Neuronal stem cell (in vitro differentiated cells): ENCODE measurements around the gene RRM2.

Experiments used
- DNase-seq: peaks from one replicate; pipeline ENCODE4 v3.0.0-alpha.2; 2013; ENCODE audit warnings: low spot score
- H2AFZ ChIP-seq: one replicate; pipeline ENCODE4 v1.6.1; 2013; ENCODE audit warnings: mild to moderate bottlenecking, low read length, inconsistent platforms
- H2AK5ac ChIP-seq: 2 replicates; pipeline ENCODE4 v1.6.1; 2013; ENCODE audit warnings: low read depth, mild to moderate bottlenecking, inconsistent platforms, low read length, moderate library complexity, mixed read lengths
- H2BK120ac ChIP-seq: 2 replicates; pipeline ENCODE4 v1.6.1; 2013; ENCODE audit warnings: low read depth, mild to moderate bottlenecking, inconsistent platforms, low read length, moderate library complexity, mixed read lengths
- H2BK12ac ChIP-seq: one replicate; pipeline ENCODE4 v1.6.1; 2013; ENCODE audit warnings: low read length, inconsistent platforms
- H2BK15ac ChIP-seq: 2 replicates; pipeline ENCODE4 v1.6.1; 2013; ENCODE audit warnings: mild to moderate bottlenecking, low read length, inconsistent platforms, mixed read lengths
- H2BK5ac ChIP-seq: one replicate; pipeline ENCODE4 v1.6.1; 2013; ENCODE audit warnings: inconsistent platforms, mild to moderate bottlenecking, low read length, moderate library complexity
- H3K14ac ChIP-seq: one replicate; pipeline ENCODE4 v1.6.1; 2013; ENCODE audit warnings: low read length, inconsistent platforms
- H3K18ac ChIP-seq: 2 replicates; pipeline ENCODE4 v1.6.1; 2013; ENCODE audit warnings: low read length, inconsistent platforms
- H3K23ac ChIP-seq: 2 replicates; pipeline ENCODE4 v1.6.1; 2013; ENCODE audit warnings: low read depth, mild to moderate bottlenecking, mixed read lengths, low read length, inconsistent platforms; ENCODE audit not compliant: poor library complexity
- H3K27ac ChIP-seq: replicated peaks from 3 replicates; pipeline ENCODE4 v1.5.1; 2013; ENCODE audit warnings: low read length, inconsistent platforms
- H3K27me3 ChIP-seq, 3 experiments: 2 replicates each; pipeline ENCODE4 v1.6.1; 2013; ENCODE audit warnings: low read length in 3 of 3, mild to moderate bottlenecking in 2 of 3, inconsistent platforms in 1 of 3, low read depth in 1 of 3, mixed read lengths in 1 of 3, moderate library complexity in 1 of 3; ENCODE audit not compliant: control insufficient read depth in 3 of 3, insufficient read depth in 3 of 3
- H3K36me3 ChIP-seq, 2 donors: replicated peaks in 1 of 2; 2 replicates each; pipeline ENCODE4 v1.6.1; 2013; ENCODE audit warnings: low read length in 2 of 2; ENCODE audit not compliant: control insufficient read depth in 2 of 2, insufficient read depth in 2 of 2
- H3K4ac ChIP-seq: 2 replicates; pipeline ENCODE4 v1.6.1; 2013; ENCODE audit warnings: inconsistent platforms, mild to moderate bottlenecking, low read length, moderate library complexity
- H3K4me1 ChIP-seq, 2 donors: 1 replicate in 1 of 2; 2 replicates in 1 of 2; pipeline ENCODE4 v1.6.1; 2013; ENCODE audit warnings: low read length in 2 of 2, low read depth in 1 of 2; ENCODE audit not compliant: control insufficient read depth in 2 of 2, insufficient read depth in 1 of 2
- H3K4me2 ChIP-seq: one replicate; pipeline ENCODE4 v1.6.1; 2013; ENCODE audit warnings: mild to moderate bottlenecking, low read length, inconsistent platforms; ENCODE audit not compliant: insufficient read depth, poor library complexity, severe bottlenecking
- H3K4me3 ChIP-seq, 2 donors: 2 replicates each; pipeline ENCODE4 v1.5.1; 2013; ENCODE audit warnings: low read length in 2 of 2, mild to moderate bottlenecking in 2 of 2, inconsistent platforms in 1 of 2, moderate library complexity in 1 of 2
- H3K79me1 ChIP-seq: one replicate; pipeline ENCODE4 v1.6.1; 2013; ENCODE audit warnings: low read depth, mild to moderate bottlenecking, inconsistent platforms, low read length, moderate library complexity
- H3K9ac ChIP-seq: one replicate; pipeline ENCODE4 v1.6.1; 2013; ENCODE audit warnings: mild to moderate bottlenecking, low read depth, low read length, inconsistent platforms; ENCODE audit not compliant: poor library complexity
- H3K9me3 ChIP-seq, 2 donors: replicated peaks in 1 of 2; 2 replicates each; pipeline versions ENCODE3 to v1.6.1; 2013; ENCODE audit warnings: low read length in 2 of 2, mild to moderate bottlenecking in 2 of 2, inconsistent platforms in 1 of 2, low read depth in 1 of 2, mixed read lengths in 1 of 2, moderate library complexity in 1 of 2; ENCODE audit not compliant: control insufficient read depth in 2 of 2, insufficient read depth in 1 of 2
- H4K8ac ChIP-seq: one replicate; pipeline ENCODE4 v1.6.1; 2013; ENCODE audit warnings: low read depth, mild to moderate bottlenecking, inconsistent platforms, low read length, moderate library complexity
- H4K91ac ChIP-seq: one replicate; pipeline ENCODE4 v1.6.1; 2013; ENCODE audit warnings: low read length, low read depth, mild to moderate bottlenecking, inconsistent platforms; ENCODE audit not compliant: poor library complexity
- WGBS, 2 donors: extraction: QIAGEN DNeasy Blood & Tissue Kit; methylation state at CpG; one replicate each; pipeline ENCODE4 v1.1.7; 2013; ENCODE audit warnings: missing lambda C conversion rate in 2 of 2, mixed read lengths in 1 of 2; ENCODE audit not compliant: insufficient read length in 2 of 2, insufficient replicate concordance in 1 of 2; ENCODE audit errors: extremely low coverage in 2 of 2; 5-methylcytosine and 5-hydroxymethylcytosine counted together

Gene RRM2

GRCh38 chr2:10132596-10132995, 10.1 kb downstream of the RRM2 start:
- Histone ChIP-seq H2AK5ac (no peak overlapping the region), H3K9me3 (no peaks in the 10 kb centered on the region), H3K27me3 (no peaks in the 10 kb centered on the region), H2AFZ (no peak overlapping the region), H3K27ac (no peak overlapping the region), H3K14ac (no peak overlapping the region), H3K9ac (no peak overlapping the region), H3K79me1 (peaks cover 2% of the 10 kb centered on the region), H2BK15ac (no peak overlapping the region), H3K36me3 (peaks cover 14 to 92% of the 10 kb centered on the region in 2 donors), H4K91ac (no peak overlapping the region), H2BK12ac (no peak overlapping the region), H3K4me1 (peaks cover 1 to 2% of the 10 kb centered on the region in 2 donors), H2BK5ac (no peak overlapping the region), H4K8ac (no peak overlapping the region), H3K4me2 (no peak overlapping the region), H3K18ac (no peak overlapping the region), H3K4me3 (no peak overlapping the region), H3K4ac (no peak overlapping the region), H3K23ac (no peak overlapping the region), H2BK120ac (no peak overlapping the region)
- no peak for DNase-seq
- no CpG with 5 or more reads among the region's 6 CpGs for WGBS, 2 donors

GRCh38 chr2:10132996-10133647, 10.6 kb downstream of the RRM2 start:
- Histone ChIP-seq H3K18ac (no peak overlapping the region), H3K79me1 (peaks cover 2% of the 10 kb centered on the region), H3K36me3 (peaks cover 14 to 87% of the 10 kb centered on the region in 2 donors), H3K27ac (no peak overlapping the region), H3K9ac (no peak overlapping the region), H4K8ac (no peak overlapping the region), H3K4me1 (peaks cover 1 to 2% of the 10 kb centered on the region in 2 donors), H2AK5ac (no peak overlapping the region), H2AFZ (no peak overlapping the region), H4K91ac (no peak overlapping the region), H3K27me3 (no peaks in the 10 kb centered on the region), H2BK5ac (no peak overlapping the region), H3K4ac (no peak overlapping the region), H3K4me3 (no peak overlapping the region), H3K23ac (no peak overlapping the region), H2BK12ac (no peak overlapping the region), H3K4me2 (no peak overlapping the region), H3K14ac (no peak overlapping the region), H2BK120ac (no peak overlapping the region), H3K9me3 (no peaks in the 10 kb centered on the region), H2BK15ac (no peak overlapping the region)
- WGBS, 2 donors = no CpG with 5 or more reads among the region's 6 CpGs
- no peak for DNase-seq

GRCh38 chr2:10135296-10136089, 13.0 kb downstream of the RRM2 start:
- Histone ChIP-seq H3K36me3 (peaks cover 7 to 63% of the 10 kb centered on the region in 2 donors), H2BK12ac (no peak overlapping the region), H3K9me3 (no peaks in the 10 kb centered on the region), H3K18ac (no peak overlapping the region), H3K79me1 (peaks cover 2% of the 10 kb centered on the region), H3K27ac (no peak overlapping the region), H3K23ac (no peak overlapping the region), H2AFZ (no peak overlapping the region), H2BK5ac (no peak overlapping the region), H3K27me3 (no peaks in the 10 kb centered on the region), H3K9ac (no peak overlapping the region), H3K4ac (no peak overlapping the region), H3K4me1 (peaks cover 0 to 2% of the 10 kb centered on the region in 2 donors), H3K4me2 (no peak overlapping the region), H2BK15ac (no peak overlapping the region), H3K14ac (no peak overlapping the region), H4K8ac (no peak overlapping the region), H4K91ac (no peak overlapping the region), H2BK120ac (no peak overlapping the region), H3K4me3 (no peak overlapping the region), H2AK5ac (no peak overlapping the region)
- no peak for DNase-seq
- no CpG with 5 or more reads among the region's 9 CpGs for WGBS, 2 donors
